Inferior parietal cortex (tissue), 1 donor: ENCODE measurements around the gene ERC2.
A peak's percentile ranks its signal among the peaks of the same experiment; 100 is the strongest.

Source experiments
- DNase-seq: peaks from one replicate; pipeline ENCODE4 v3.0.0-alpha.2; 2016; ENCODE audit errors: extremely low spot score

The ERC2 gene

DNA sequence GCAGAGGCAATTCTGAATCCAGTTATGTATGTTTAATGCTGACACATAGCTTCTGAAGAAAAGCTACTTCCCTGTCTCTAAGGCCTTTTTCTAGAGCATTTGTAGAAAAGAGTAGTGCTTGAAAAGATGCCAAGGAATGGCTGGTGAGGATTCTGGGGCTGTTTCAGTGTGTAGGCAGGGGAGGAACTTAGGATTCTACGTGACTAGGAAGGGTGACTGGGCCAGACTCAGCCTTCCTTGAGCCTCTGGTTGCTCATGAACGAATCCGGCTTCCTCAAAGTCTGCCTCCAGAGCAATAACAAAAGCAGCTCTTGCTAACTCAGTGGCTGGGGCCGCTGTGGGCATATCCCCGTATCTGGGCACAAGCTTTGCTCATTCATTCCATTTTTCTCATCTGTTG, 876.4 kb downstream of the ERC2 start:
- DNase-seq: peak; percentile 57

DNA sequence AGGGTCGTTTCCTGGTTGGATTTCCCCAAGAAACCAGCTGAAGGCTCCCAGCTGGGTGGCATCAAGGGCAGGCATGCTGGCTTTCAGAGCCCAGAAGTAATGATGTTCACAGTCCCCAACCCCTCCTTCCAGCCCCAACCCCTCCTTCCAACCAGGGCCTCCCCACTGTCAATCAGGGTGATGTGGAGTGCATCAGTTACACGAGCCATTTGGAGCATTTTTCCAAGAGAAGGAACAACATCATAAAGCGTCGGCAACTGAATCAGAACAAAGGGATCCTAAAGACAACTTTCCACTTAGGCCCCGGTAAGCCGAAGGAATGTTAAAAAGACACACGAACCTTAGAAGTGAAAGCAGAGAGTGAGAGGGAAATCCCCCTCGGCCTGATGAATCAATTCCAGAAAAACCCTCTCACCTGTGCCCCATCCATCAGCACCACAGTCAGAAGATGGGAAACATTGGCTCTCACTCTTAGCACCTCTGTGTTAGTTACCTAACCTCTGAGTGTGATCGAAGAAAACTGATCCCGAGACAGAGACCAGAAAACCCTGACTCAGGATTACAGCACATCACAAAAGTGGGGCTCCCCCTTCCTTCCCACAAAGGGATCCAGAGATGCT, 880.0 kb downstream of the ERC2 start:
- no peak for DNase-seq

DNA sequence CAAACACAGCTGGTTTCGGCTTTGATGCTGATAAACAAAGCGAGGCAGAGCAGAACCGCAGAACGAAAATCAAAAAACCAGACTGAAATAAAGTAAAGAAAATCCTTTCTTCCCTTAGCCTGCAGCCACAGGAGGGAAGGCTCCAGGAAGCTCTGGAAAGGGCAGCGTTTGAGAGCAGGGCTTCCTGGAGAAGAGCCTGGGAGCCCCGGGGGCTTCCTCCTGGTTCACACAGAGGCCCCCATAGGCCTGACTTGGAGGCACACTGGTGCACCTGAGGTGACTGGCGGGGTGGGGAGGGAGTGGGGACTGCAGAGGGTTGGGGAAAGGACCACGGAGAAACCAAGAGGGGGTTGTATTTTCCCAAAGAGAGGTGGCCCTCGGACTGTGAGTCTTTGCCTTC, 882.4 kb downstream of the ERC2 start:
- no peak for DNase-seq

DNA sequence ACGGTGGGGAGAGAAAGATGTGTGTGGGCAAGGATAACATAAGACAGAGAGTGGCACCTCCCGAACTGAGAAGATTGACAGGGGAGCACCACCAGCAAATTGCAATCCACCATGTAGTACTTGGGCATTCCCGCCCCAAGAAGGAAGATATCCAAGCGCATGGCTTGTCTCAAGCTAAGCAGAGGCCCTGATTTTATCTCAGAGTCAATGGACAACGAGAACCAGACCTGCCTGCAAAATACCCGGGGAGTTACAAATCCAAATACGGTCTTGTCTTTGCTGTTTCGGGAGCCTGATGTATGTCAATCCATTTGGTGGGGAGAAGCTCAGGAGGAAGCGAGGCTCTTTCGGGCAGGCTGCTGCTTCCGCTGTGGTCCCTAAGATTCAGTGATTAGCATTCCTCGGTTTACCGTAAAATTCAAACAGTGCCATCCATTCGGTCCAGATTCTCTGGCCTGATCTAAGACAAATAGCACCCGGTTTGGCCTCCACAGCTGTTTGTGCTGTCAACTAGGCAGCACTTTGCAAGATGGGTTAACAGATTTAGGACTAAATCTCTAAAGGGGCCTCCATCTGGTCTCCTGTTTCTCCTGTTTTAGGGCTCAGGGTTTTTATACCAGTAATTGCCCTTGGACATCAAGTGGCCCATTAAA, 883.4 kb downstream of the ERC2 start:
- no peak for DNase-seq

DNA sequence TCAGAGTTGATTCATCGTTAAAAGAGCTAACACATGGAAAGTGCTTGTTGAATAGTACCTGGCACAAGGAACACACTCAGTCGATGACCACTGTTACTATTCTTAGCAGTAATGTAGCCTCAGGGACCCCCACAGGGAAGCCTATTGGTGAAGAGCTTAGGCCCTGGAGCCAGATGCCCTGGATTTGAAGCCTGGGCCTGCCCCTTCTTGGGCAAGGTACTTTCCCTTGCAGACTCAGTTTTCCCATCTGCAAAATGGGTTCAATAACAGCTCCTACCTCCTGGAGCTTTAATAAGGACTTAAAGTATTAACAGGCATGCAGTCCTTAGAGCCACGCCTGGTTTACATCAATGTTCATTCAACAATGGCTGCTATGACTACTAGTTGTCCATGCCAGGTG, 884.2 kb downstream of the ERC2 start:
- no peak for DNase-seq

DNA sequence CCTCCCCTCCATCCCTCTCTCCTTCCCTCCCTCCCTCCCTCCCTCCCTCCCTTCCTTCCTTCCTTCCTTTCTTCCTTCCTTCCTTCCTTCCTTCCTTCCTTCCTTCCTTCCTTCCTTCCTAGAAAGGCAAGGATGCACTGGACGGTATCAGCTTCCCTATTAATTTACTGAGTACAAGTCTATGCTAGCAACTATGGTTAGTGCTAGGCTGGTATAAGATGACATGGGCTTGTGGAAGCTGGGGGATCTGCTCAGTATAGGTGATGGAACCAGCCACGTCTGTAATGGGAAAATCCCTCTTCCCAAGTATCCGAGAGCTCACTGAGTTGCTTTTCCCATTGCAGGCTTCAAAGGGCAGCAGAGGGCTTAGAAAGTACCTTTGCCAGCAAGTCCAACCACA, 884.8 kb downstream of the ERC2 start:
- no peak for DNase-seq

DNA sequence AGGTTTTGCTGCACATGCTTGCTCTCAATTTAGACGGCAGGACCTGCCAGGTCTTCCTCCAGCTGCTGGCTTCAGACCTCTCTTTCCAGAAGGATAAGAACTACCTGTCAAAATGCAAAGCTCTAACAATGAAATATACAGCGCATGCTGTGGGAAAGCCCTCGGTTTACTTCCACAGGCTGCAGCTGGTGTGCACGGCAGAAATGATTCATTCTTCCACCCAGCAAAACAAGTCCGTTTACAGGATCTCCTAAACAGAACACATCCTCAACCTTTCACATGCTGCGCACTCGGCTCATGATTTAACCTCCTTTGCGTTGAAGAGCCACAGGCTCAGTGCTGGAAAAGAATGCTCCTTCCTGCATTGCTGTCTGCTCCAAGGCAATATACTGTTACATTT, 888.8 kb downstream of the ERC2 start:
- no peak for DNase-seq

DNA sequence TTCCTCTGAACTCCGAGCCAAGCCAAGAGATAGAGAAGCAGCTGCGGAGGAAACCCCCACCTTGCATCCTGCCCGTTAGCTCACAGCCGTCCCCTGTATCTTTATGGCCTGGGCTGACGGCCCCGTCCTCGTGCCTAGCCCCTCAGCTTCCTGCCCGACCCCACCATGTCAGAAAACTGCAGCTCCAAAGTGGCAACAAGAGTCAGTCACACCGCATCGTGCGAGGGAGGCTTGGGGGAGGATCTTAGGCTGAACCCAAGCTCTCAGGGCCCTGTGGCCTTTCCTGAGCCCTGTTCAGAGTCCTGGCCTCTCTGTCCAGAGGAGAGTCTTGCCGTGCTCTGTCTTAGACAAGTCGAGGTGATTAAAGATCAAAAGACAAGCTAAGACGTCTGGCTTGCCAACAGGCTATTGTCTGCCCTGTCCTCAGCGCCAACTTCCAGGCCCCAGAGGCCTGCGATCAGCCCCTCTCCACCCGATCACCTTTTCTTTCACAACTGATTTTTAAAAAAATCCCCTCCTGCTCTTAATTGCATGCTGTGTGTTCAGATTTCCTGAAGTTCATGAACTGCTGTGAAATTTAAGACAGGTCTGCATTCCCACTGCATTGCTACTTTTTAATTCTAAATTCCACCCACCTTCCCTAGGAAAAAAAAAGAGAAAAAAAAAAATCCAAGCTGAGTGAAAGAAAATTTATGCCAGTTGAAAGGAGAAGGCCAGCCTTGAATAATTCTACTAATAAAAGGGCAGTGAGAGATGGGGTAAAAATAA, 891.5 kb downstream of the ERC2 start:
- no peak for DNase-seq

DNA sequence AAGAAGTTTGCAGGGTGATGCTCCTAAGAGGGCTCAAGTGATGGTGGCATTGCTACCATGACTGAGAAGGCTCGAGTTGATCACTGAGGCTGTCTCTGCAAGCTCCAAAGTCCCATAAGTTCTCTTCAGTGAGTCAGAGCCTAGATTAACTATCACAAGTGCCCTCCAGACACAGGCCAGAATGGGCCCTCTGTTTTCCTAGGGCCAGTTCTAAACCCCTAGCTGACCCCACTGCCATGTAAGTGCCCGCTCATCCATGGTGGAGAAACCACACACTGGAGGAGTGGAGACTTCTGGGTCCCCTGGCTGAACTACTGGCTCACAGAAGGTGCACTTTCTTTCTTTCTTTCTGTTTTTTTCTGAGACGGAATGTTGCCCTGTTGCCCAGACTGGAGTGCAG, 893.6 kb downstream of the ERC2 start:
- no peak for DNase-seq

DNA sequence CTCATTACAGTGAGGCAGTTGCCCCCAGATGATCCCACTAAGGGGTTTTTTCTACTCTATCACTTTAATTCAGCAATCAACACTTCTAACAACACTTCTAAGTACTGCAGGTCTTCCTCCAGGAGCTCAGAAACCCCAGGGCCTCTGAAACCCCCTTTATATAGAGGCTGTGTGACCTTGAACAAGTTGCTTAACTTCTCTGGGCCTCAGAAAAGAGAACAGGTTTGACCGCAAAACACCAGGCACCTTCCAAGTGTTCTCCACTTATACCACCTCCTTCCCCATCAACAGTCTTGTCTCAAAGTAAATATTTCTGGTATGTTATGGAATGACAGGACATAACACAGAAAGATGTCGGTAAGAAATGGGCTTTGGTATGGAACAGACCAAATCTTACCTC, 895.5 kb downstream of the ERC2 start:
- no peak for DNase-seq

DNA sequence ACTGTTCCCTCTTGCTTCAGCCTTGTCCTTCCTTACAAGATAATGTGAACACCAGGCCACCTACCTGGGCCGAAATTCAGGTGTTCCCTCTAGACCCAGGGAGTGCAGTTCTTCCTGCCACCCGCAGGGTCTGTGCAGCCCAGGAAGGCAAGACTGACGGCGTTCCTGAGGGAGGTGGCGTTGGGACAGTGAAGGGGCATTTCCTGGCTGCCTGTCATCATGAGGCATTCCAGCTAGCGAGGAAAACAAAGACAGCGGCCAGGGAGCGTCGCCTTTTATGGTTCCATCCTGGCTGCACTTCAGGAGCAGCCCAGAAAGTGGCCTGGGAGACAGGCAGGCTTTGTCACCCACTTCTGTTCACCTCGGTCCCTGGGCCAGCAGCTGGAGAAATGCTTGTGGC, 896.4 kb downstream of the ERC2 start:
- no peak for DNase-seq

DNA sequence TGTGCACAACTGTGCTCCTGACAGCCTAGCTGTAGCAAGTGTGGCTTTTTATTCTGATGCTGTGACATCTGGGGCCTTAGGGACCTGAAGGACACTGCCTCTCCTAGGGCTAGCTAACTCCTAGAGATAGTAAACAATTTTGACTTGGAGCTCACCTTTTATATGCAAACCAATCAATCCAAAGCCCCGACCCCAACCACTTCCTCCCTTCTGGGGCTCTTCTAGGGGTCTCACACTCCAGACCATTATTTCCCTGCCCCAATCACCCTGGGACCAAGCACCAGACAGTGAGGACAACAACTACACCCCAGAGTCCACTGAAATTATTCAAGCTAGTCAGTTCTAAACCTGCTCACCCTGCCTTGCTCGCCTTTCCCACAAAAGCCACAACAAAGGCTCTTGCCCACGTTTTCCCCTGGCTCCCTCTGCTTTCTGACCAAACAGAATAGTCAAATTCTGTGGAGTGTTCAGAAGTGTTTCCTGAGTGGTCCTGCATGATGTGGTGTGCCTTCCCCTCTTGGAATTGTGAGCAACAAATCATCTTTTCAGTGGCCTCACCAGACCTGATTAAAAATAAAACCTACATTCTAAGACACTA, 897.0 kb downstream of the ERC2 start:
- DNase-seq: no peak

DNA sequence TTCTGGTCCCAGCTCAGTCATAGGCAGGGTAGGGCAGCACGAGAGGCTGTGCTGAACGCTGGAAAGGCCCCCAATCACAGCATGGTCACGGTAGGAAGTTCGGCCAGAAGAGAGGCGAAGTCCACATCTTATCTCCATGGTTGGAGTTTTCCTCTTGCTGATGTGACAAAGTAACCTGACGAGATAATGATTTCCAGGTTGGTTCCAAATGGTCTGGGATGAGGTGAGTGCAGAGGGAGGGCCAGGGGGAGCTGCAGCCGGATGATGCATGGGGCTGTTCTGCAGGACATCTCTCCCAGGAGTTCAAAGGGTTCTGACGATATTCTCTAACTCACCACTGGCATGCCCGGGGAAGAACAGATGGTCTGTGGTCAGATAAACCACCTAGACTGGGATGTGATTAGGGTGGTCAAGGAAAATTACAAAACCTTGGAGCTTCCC, 898.0 kb downstream of the ERC2 start:
- no peak for DNase-seq

DNA sequence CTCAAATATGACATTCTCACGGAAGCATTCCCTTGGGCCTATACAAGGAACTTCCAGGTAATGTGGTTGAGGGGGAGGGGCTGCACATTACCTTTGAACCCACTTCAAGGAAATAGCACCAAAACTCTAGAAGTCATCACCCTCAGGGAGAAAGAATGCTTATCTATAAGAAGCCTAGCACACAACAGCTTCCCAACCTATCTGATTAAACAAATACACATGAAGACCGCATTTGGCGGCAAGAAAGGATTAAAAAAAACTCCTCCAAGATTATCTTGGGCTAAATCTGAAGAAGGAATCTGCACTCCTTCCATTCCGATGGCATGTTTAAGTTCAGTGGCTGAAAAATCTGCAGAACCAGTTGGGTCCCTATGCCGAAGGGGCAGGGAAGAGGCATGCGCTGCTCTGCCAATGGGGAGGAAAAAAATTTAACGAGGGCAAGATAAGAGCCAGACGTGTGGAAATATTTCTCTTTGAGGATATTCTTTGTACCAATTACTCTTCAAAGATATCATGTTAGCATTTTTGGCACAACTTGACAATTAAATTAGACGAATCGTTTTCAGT, 899.2 kb downstream of the ERC2 start:
- no peak for DNase-seq

DNA sequence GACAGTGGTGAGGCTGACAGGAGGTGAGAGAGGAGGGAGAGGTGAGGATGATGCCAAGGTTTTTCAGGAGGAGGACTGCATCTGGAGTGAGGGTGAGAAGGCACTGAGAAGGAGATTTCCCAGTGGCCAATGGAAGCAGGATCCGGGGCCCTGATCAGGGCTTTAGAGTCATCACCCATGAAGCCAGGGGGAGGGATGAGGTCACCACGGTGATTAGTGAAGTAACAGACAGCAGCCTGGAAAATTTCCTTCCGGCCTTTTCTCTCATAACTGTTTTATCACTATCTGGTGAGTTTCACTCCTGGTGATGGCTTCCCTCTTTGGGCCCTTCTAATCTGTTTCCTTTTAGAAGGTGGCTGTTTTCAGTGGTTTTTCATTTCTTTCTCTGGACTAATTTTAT, 900.7 kb downstream of the ERC2 start:
- DNase-seq: no peak

DNA sequence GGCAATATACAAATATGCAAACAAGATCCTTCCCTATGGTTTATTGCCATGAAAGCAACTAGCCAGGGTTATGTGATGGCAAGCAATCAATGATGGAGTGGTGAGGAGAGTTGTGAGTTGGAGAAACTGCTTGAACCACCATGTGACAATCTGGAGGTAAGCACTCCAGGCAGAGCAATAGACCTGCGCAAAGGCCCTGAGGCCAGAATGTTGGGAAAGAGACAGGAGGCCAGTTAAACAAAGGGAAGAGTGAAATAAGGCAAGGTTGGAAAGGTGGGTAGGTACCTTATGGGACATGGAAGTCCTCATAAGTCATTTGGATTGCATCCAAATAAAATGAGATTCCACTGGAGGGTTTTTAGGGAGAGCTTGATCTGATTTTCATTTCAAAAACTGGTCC, 901.1 kb downstream of the ERC2 start:
- DNase-seq: no peak

DNA sequence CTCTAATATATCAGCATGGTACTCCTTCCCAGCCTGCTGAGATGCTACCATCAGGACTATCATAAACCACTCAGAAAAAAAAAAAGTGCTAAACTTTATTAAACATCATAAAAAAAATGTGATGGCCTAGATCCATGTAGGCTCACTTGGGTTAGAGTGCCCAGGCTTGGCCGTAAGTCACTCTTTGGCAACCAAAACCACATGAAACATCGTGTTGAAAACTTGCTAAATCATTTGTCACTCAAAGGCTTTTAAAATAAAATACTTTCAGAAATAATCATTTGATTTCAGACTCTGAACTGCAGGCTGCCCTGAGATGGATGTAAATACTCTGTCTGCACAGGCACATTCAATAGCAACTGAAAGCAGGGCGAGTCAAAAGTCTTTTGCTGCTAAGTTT, 902.7 kb downstream of the ERC2 start:
- no peak for DNase-seq

DNA sequence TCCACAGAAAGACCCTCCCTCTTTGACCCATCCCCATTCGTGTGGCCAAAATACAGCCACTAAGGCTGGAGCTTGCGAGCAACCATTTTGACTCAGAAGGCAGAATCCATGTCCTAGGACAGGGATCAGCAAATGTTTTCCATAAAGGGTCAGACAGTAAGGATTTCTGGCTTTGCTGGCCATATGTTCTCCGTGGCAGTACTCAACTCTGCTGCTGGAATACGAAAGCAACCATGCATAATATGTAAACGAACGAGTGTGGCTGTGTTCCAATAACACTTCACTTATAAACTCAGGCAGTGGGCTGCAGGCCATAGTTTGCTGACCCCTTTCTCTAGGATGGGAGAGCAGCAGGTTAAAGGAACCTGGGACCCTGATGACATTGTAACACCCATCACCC, 903.5 kb downstream of the ERC2 start:
- DNase-seq: no peak

DNA sequence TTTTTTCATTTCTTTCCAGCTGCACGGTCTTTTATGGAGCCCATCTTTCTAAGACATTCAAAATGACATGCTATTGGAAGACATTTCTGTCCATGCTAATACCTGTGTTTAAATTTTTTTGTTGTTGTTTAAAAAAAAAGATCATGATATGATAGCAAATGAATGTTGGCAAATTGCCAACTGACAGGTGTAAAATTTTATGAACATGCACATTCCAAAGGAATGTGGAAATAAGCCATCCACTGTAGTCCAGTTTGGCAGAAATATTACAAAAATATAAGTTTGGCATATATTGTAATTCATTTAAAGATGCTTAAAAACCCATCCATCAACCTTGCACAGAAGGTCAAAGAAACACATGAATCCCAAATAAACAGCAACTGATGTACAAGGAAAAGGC, 905.6 kb downstream of the ERC2 start:
- no peak for DNase-seq

DNA sequence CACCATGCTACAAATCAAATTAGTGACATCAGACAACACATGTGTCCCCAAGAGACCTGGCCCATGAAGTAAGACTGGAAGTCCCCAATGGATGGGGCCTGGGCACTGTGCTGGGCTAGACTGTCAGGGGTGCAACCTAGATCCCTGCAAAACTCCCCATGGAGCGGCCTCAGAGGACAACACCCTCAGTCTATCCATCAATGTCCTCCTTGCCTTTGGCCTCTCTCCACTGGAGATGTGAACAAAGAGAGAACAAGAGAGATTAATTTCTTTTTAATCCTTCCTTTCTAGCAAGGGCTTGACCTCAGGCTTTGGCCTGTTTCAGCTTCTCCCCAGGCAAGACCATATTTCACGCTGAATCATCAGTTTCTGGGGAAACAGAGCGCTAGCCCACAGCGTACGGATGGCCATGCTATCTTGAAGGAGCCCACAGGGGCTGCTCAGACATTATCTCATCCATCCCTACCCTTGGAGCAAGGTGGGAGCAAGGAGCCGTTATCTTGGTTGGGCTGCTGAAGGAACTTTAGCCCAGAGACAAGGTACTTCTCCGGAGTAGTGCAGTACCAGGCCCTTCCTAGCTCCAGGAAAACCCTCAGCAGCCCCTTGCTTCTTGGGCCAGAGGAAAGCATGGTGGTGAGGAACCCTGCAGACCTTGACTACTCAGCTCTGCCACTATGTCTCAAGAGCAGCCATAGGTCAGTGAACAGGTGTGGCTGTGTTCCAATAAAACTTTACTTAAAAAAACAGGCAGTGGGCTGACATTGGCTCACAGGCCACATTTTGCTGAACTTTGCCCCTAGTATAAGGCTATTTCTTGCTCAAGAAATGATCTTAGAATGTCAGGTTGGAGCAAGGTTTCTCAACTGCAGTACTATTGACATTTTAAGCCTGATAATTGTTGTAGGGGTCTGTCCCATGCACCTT, 908.5 kb downstream of the ERC2 start:
- no peak for DNase-seq

DNA sequence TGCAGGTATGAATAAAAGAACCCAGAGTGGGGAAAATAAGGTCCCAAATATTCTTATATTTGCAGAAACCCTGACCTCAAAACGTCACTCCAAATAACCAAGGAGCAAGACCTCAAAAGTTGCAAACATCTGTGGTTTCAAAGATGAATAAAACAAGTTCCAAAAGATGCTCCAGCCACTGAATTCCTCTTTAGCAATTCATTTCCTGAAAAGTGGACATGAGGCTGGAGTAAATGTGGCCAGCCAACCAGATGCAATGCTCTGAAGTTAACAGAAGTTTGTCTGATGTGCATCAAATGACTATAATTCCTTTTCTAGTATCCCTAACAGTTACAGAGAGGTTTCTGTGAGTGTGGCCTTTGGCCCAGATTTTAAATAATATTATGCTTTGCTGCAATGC, 910.0 kb downstream of the ERC2 start:
- DNase-seq: no peak
